ENCODE results near the gene CLP1.

The CLP1 gene

GRCh38 chr11:57657194-57658022, at the start of gene CLP1:
Gene CLP1 (plus strand): TSS chr11:57657762. CDS start chr11:57659477, 1,715 bp downstream.
- peak; percentile 98 to 99 for DNase-seq (ENCODE audit: low read depth in 1 of 2, low spot score in 1 of 2)

- no peak for DNase-seq (ENCODE audit: low read depth in 1 of 2, low spot score in 1 of 2)
Observed at GRCh38 chr11:57610170-57610569, 47.4 kb upstream of the CLP1 start.

- DNase-seq (ENCODE audit: low read depth in 1 of 2, low spot score in 1 of 2): no peak
Observed at GRCh38 chr11:57614234-57614772, 43.3 kb upstream of the CLP1 start.

GRCh38 chr11:57615308-57615707, 42.3 kb upstream of the CLP1 start:
- DNase-seq (ENCODE audit: low read depth in 1 of 2, low spot score in 1 of 2): no peak

DNA sequence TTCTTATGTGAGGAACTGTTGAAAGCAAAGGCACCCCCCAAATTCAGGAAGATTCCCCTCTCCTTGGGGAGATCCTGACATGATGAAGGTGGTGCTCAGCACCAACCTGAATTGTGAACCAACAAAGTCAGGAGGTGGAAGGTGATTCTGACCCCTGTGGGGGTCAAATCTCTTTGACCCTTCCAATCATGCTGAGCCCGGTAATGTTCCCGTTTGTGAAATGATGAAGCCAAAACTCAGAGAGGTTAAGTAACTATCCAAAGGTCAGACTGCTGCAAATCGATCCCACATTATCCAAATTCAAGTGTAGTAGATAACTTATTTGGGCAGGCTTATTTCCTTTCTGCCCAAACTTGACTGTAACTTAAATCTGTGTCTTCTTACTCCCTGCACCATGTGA, 41.0 kb upstream of the CLP1 start:
- DNase-seq (ENCODE audit: low read depth in 1 of 2, low spot score in 1 of 2): no peak

GRCh38 chr11:57618438-57618837, 39.1 kb upstream of the CLP1 start:
- no peak for DNase-seq (ENCODE audit: low read depth in 1 of 2, low spot score in 1 of 2)

GRCh38 chr11:57619331-57619730, 38.2 kb upstream of the CLP1 start:
- no peak for DNase-seq (ENCODE audit: low read depth in 1 of 2, low spot score in 1 of 2)

DNA sequence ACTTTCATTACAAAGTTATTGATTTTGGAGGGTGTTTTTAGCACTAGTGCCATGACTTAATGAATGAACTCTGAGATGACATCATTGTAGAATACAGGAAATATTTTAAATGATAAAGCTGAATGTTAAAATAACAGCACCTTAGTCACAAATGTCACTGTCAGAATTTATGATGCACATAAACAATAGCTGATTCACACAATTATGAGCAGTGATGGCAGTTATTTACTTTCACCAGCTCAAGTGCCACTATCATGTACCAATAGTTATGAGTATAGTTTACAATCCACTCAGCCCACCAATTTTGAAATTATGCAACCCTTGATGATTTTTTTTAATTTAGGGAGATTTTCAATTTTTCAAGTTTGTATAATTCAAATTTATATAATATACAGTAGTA, 37.1 kb upstream of the CLP1 start:
- DNase-seq (ENCODE audit: low read depth in 1 of 2, low spot score in 1 of 2): no peak

DNA sequence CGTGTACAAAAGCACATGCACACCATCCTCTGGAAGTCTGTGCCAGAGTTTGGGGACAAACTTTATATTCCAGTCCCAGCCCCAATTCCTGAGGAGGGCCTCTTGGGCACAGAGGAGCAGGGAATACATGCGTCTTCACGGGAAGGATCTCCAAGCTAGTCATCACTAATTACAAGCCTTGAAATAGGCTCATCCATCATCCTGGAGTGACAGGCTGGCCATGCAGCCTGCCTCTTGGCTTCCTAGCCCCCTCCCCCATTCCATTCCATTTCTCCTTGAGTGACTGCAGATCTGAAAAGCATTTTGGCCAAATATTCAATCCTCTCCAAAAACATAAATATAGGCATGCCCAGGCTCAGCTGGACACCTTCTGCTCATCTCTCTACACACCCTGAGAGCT, 35.3 kb upstream of the CLP1 start:
- no peak for DNase-seq (ENCODE audit: low read depth in 1 of 2, low spot score in 1 of 2)

- no peak for DNase-seq (ENCODE audit: low read depth in 1 of 2, low spot score in 1 of 2)
Observed at GRCh38 chr11:57624864-57625263, 32.7 kb upstream of the CLP1 start.

- no peak for DNase-seq (ENCODE audit: low read depth in 1 of 2, low spot score in 1 of 2)
Observed at GRCh38 chr11:57626895-57627294, 30.7 kb upstream of the CLP1 start.

GRCh38 chr11:57630171-57630570, 27.4 kb upstream of the CLP1 start:
- no peak for DNase-seq (ENCODE audit: low read depth in 1 of 2, low spot score in 1 of 2)

DNA sequence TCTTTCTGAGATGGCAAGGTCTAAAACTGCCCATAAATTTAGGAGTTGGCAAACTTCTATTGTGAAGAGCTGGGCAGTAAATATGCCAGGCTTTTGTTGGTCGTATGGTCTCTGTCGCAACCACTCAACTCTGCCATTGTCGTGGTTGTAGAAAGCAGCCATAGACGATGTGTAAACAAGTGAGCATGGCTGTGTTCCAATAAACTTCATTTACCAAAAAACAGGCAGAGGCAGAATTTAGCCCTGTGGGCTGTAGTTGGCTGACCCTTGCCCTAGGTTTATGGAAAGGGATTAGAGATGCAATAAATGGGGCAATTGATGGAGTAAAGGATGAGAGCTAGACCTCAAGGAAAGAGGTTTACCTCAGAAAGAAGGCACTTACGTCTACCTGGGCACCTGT, 25.4 kb upstream of the CLP1 start:
- no peak for DNase-seq (ENCODE audit: low read depth in 1 of 2, low spot score in 1 of 2)

DNA sequence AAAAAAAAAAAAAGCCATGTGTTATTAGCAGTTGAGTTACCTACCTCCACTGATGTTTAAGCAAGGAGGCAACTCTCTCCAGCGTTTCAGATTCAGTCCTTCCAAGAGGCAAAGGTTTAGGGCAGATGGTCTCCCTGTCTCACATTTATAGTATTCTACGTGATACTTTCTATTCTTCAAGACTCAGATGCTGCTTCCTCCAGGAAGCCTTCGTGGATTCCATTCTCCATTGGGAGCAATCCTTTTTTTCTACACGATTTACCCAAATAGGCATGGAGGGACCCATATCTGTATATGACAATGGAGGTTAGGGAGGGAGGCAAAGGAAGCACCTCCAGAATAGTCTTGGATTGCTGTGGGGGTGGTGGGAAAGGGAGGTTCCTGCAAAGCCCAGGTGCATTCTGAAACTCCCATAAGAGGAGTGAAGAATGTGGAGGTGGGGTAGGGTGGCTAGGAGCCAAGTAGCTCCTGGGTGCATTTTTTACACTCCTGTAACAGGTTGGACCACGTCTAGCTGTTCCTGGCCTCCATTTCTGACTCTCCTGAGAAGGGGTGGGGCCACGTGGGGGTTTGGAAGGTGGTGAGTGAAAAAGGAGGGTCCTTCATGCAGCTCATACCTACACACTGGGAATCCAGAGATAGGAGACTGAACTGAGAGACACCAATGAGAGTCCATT, 24.0 kb upstream of the CLP1 start:
- DNase-seq (ENCODE audit: low read depth in 1 of 2, low spot score in 1 of 2): no peak

DNA sequence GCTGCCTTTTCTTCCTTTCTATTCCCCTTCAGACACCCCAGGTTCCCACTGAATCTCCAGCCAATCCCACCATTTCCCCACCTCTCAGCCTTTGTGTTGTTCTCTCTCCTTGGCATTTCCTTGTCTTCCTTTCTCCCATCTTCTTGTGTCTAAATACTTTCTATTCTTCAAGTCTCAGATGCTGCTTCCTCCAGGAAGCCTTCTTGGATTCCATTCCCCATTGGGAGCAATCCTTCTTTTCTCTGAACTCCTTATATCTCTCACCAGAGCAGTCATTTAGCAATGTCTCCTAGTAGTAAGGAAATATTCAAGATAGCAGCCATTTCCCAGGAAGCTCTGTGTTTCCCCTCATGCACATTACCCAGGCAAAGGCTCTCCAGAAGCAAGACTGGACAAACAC, 23.3 kb upstream of the CLP1 start:
- no peak for DNase-seq (ENCODE audit: low read depth in 1 of 2, low spot score in 1 of 2)

GRCh38 chr11:57635246-57635645, 22.3 kb upstream of the CLP1 start:
- DNase-seq (ENCODE audit: low read depth in 1 of 2, low spot score in 1 of 2): no peak

DNA sequence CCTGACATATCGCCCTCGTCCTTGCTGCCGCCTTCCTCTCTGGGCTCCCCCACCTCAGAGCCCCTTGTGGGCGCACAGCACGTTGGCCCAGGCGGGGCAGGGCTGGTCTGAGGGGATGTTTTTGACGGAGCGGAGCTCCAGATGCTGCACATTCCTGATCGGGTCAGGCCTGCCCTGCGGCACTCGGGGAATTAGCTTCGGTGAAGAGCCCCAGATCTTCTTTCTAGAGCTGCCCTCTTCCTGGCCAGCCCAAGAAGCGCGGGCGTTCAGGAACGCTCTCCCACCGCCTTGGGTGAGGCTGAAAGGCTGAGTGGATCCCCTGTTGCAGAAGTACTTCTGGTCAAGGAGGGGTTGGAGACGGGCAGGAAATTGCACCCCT, 19.9 kb upstream of the CLP1 start:
- DNase-seq (ENCODE audit: low read depth in 1 of 2, low spot score in 1 of 2): no peak

GRCh38 chr11:57638005-57638781, 19.4 kb upstream of the CLP1 start:
- no peak for DNase-seq (ENCODE audit: low read depth in 1 of 2, low spot score in 1 of 2)

DNA sequence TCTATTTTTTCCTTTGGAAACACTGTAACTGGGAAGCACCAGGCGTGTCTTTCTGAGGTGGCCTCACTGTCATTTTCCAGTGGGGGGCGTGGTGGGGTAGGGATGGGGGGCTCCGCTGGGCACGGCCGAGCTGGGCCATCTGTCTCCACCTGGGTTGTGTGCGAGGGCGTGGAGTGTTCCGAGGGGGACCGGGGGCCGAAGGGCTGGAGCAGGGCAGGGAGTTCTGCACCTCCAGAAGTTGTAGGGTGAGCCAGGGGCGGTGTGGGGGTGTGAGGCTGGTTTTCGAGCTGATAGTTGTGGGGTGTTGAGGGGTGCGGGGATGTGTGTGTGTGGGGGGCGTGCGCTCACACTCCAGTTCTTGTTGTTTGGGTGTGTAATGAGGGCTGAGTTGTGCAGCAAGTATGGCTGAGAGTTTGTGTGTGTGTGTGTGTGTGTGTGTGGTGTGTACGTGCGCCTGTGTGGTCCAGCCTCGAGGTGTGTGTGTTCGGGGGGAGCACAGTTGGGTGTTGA, 18.7 kb upstream of the CLP1 start:
- DNase-seq (ENCODE audit: low read depth in 1 of 2, low spot score in 1 of 2): no peak

- DNase-seq (ENCODE audit: low read depth in 1 of 2, low spot score in 1 of 2): no peak
Observed at GRCh38 chr11:57639321-57640067, 18.1 kb upstream of the CLP1 start.
